Measurements from ENCODE around the gene TARS1. TPM values are rescaled to one million over a fixed set of nuclear protein-coding genes. Genes with fewer than 3 reads are reported as not detected.

The TARS1 gene
- total RNA-seq, 4 donors from 2014 or later, result 42.1 to 128 (median 99.1) TPM

GRCh38 chr5:33439905-33440481, 772 bp upstream of the TARS1 start:
- DNase-seq (ENCODE audit: low spot score) (no peak), ATAC-seq (ENCODE audit: low FRiP score) (no peak)
- TF ChIP-seq CTCF (IDR thresholded peaks at IDR 0.05), result no peak

- DNase-seq (ENCODE audit: low spot score) (no peak), ATAC-seq (ENCODE audit: low FRiP score) (no peak)
- TF ChIP-seq CTCF (IDR thresholded peaks at IDR 0.05), result no peak
These were observed 744 bp downstream of the TARS1 start for GRCh38 chr5:33441241-33442177.

- DNase-seq (ENCODE audit: low spot score), result no peak
- ATAC-seq (ENCODE audit: low FRiP score), result no peak
- TF ChIP-seq CTCF (IDR thresholded peaks at IDR 0.05), result no peak
These were observed 3.8 kb downstream of the TARS1 start for GRCh38 chr5:33444542-33444941.

GRCh38 chr5:33445798-33446197, 5.0 kb downstream of the TARS1 start:
- TF ChIP-seq CTCF (IDR thresholded peaks at IDR 0.05), result no peak
- ATAC-seq (ENCODE audit: low FRiP score) (no peak), DNase-seq (ENCODE audit: low spot score) (no peak)

GRCh38 chr5:33448118-33448517, 7.4 kb downstream of the TARS1 start:
- no peak for TF ChIP-seq CTCF (IDR thresholded peaks at IDR 0.05)
- no peak for DNase-seq (ENCODE audit: low spot score)
- ATAC-seq (ENCODE audit: low FRiP score), result no peak

GRCh38 chr5:33457126-33457525, 16.4 kb downstream of the TARS1 start:
- DNase-seq (ENCODE audit: low spot score), result no peak
- ATAC-seq (ENCODE audit: low FRiP score), result no peak
- no peak for TF ChIP-seq CTCF (IDR thresholded peaks at IDR 0.05)
